OCI-LY1 (cell line): ENCODE results near the gene MINDY4.

Experiments
- H2AFZ ChIP-seq: fragments of 200-600 bp; sonication (generic), shearing (Covaris generic); 2 replicates; pipeline ENCODE4 v1.6.0; 2014; ENCODE audit warnings: antibody characterized with exemption, mild to moderate bottlenecking, low read length
- H3F3A ChIP-seq: fragments of 200-600 bp; sonication (generic), shearing (Covaris generic); 2 replicates; pipeline ENCODE4 v1.6.0; 2014; ENCODE audit warnings: mild to moderate bottlenecking, antibody characterized with exemption, low read length, moderate library complexity; ENCODE audit not compliant: insufficient read depth
- H3K27ac ChIP-seq: fragments of 200-600 bp; sonication (generic); 2 replicates; pipeline ENCODE4 v1.5.1; 2014; ENCODE audit warnings: low read length, mixed run types, mild to moderate bottlenecking, low read depth; ENCODE audit not compliant: poor library complexity, severe bottlenecking
- H3K27me3 ChIP-seq: fragments of 200-600 bp; sonication (generic); 2 replicates; pipeline ENCODE4 v1.6.0; 2014; ENCODE audit warnings: antibody characterized with exemption, mild to moderate bottlenecking, low read length, moderate library complexity; ENCODE audit not compliant: insufficient read depth
- H3K36me3 ChIP-seq: fragments of 200-600 bp; sonication (generic); 2 replicates; pipeline ENCODE4 v1.6.1; 2014; ENCODE audit warnings: mild to moderate bottlenecking, antibody characterized with exemption, low read length, moderate library complexity, mixed read lengths; ENCODE audit not compliant: insufficient read depth
- H3K4me1 ChIP-seq: fragments of 200-600 bp; sonication (generic); 2 replicates; pipeline ENCODE4 v1.5.1; 2014; ENCODE audit warnings: mild to moderate bottlenecking, low read length, moderate library complexity; ENCODE audit not compliant: insufficient read depth, severe bottlenecking
- H3K4me2 ChIP-seq: fragments of 200-600 bp; sonication (generic), shearing (Covaris generic); 2 replicates; pipeline ENCODE4 v1.6.1; 2014; ENCODE audit warnings: low read length
- H3K4me3 ChIP-seq: fragments of 200-600 bp; sonication (generic); 2 replicates; pipeline ENCODE4 v1.5.1; 2014; ENCODE audit warnings: low read length, low read depth, mild to moderate bottlenecking, mixed read lengths; ENCODE audit not compliant: poor library complexity, severe bottlenecking
- H3K79me2 ChIP-seq: fragments of 200-600 bp; shearing (Covaris generic); 2 replicates; pipeline ENCODE4 v1.6.1; 2016; ENCODE audit warnings: mixed run types, low read length, mixed read lengths; ENCODE audit not compliant: insufficient read depth
- H3K9ac ChIP-seq: fragments of 200-600 bp; sonication (generic), shearing (Covaris generic); 2 replicates; pipeline ENCODE4 v1.6.1; 2014; ENCODE audit warnings: mild to moderate bottlenecking, low read length, mixed read lengths
- H3K9me2 ChIP-seq: fragments of 200-600 bp; sonication (generic), shearing (Covaris generic); 2 replicates; pipeline ENCODE4 v1.6.1; 2014; ENCODE audit warnings: low read depth, mild to moderate bottlenecking, low read length, mixed read lengths
- H3K9me3 ChIP-seq: fragments of 200-600 bp; shearing (Covaris generic); 2 replicates; pipeline ENCODE4 v1.6.1; 2014; ENCODE audit warnings: low read length, mixed read lengths
- H4K20me1 ChIP-seq: fragments of 200-600 bp; sonication (generic), shearing (Covaris generic); 2 replicates; pipeline ENCODE4 v1.6.0; 2016; ENCODE audit warnings: mild to moderate bottlenecking, low read length; ENCODE audit not compliant: insufficient read depth
- EZH2 ChIP-seq: fragments of 200-600 bp; sonication (generic), shearing (Covaris generic); IDR thresholded peaks from 2 replicates; pipeline ENCODE4 v1.8.0; 2017; ENCODE audit warnings: borderline replicate concordance, mixed run types, mild to moderate bottlenecking, antibody characterized with exemption, low read length, moderate library complexity, mixed read lengths
- TF ChIP-seq, protein P1 (sequence below): fragments of 200-600 bp; sonication (generic), shearing (Covaris generic); IDR thresholded peaks from 2 replicates; pipeline ENCODE4 v1.5.1; 2017; ENCODE audit warnings: mild to moderate bottlenecking, antibody characterized with exemption, low read length, moderate library complexity, mixed read lengths

MINDY4 gene

GRCh38 chr7:30814700-30815387 is 43.6 kb downstream of the MINDY4 start:
- no peak for TF ChIP-seq EZH2
- TF ChIP-seq, protein P1, sequence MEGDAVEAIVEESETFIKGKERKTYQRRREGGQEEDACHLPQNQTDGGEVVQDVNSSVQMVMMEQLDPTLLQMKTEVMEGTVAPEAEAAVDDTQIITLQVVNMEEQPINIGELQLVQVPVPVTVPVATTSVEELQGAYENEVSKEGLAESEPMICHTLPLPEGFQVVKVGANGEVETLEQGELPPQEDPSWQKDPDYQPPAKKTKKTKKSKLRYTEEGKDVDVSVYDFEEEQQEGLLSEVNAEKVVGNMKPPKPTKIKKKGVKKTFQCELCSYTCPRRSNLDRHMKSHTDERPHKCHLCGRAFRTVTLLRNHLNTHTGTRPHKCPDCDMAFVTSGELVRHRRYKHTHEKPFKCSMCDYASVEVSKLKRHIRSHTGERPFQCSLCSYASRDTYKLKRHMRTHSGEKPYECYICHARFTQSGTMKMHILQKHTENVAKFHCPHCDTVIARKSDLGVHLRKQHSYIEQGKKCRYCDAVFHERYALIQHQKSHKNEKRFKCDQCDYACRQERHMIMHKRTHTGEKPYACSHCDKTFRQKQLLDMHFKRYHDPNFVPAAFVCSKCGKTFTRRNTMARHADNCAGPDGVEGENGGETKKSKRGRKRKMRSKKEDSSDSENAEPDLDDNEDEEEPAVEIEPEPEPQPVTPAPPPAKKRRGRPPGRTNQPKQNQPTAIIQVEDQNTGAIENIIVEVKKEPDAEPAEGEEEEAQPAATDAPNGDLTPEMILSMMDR, result no peak
- Histone ChIP-seq H3F3A (no peaks in the 10 kb centered on the region), H2AFZ (no peak overlapping the region), H3K79me2 (no peaks in the 10 kb centered on the region), H3K27ac (no peak overlapping the region), H3K4me3 (no peak overlapping the region), H4K20me1 (no peaks in the 10 kb centered on the region), H3K9me2 (no peaks in the 10 kb centered on the region), H3K36me3 (no peaks in the 10 kb centered on the region), H3K4me1 (no peaks in the 10 kb centered on the region), H3K4me2 (no peak overlapping the region), H3K9me3 (no peaks in the 10 kb centered on the region), H3K27me3 (no peaks in the 10 kb centered on the region), H3K9ac (no peak overlapping the region)

DNA sequence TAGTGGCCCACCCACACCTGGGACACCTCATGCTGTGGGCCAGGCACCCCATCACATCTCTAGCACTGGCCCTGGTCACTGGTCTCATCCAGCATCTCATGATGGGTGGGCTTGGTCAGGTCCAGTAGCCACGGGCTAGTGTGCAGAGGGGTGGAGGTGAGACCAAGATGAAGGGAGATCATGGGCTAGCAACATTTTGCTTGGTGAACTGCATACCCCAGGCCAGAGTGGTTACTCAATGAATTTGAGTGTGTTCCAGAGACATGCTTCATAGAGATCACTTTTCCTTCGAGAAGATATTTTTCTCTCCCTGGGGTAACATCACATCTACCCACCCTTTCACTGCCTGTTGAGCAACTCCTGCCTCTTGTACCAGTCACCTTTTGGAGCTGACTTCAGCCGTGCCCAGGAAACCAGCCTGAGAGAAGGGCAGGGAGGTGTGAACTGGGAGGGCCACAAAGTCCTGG is 44.2 kb downstream of the MINDY4 start:
- no peaks in the 10 kb centered on the region for H4K20me1 ChIP-seq
- no peak overlapping the region for H3K27ac ChIP-seq
- no peak for TF ChIP-seq EZH2
- TF ChIP-seq, protein P1, result no peak

DNA sequence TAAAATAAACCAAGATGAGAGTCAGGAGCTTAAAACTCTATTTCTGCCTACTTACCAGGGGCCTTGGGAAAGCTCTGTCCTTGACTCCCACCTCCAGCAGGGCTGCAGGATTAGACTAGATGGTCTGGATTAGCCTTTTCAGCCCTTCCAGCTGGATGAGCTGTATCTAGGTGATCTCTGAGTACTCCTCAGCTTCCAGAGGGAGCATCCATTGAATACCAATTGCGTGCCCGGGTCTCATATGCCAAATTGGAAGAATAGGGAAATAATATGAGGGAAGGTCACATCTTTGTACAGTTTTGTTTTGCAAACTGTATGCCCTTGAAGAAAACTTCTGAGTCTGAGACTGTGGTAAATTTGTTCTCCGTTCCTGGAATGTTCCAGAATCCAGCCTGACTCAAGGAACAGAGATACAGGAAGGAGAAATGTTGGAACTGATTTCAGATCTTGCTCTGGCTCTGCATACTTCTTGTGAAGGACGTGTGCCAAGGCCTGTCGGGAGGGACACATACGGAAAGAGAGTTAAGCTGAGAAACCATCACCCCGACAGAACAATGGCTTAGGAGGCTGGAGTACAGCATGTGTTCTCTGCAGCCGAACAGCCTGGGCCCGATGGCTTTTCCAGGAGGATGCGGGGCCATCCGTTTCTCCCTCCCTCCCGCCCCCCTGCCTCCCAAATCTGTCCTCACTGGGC is 44.9 kb downstream of the MINDY4 start:
- Histone ChIP-seq H3K9ac (no peak overlapping the region), H3F3A (no peaks in the 10 kb centered on the region), H2AFZ (no peak overlapping the region), H3K27me3 (no peaks in the 10 kb centered on the region), H3K79me2 (no peaks in the 10 kb centered on the region), H3K36me3 (no peaks in the 10 kb centered on the region), H3K27ac (no peak overlapping the region), H3K4me1 (no peaks in the 10 kb centered on the region), H3K9me2 (no peaks in the 10 kb centered on the region), H3K9me3 (no peaks in the 10 kb centered on the region), H3K4me3 (no peak overlapping the region), H4K20me1 (no peaks in the 10 kb centered on the region), H3K4me2 (no peak overlapping the region)
- TF ChIP-seq EZH2, result no peak
- TF ChIP-seq, protein P1, result no peak

More for the DNA sequence above, 44.2 kb downstream of the MINDY4 start:
- Histone ChIP-seq H3K27me3 (no peaks in the 10 kb centered on the region), H3K4me3 (no peak overlapping the region), H3K79me2 (no peaks in the 10 kb centered on the region), H3K36me3 (no peaks in the 10 kb centered on the region), H3K9ac (no peak overlapping the region), H3K9me2 (no peaks in the 10 kb centered on the region), H3K4me2 (no peak overlapping the region), H2AFZ (no peak overlapping the region), H3K4me1 (no peaks in the 10 kb centered on the region), H3F3A (no peaks in the 10 kb centered on the region), H3K9me3 (no peaks in the 10 kb centered on the region)
